Measurements from ENCODE around the gene SLC35D2. TPM values are rescaled to one million over a fixed set of nuclear protein-coding genes. Genes with fewer than 3 reads are reported as not detected.

The SLC35D2 gene
- total and polyA plus RNA-seq, 11 donors, result 8.2 to 23.1 (median 15.9) TPM

DNA sequence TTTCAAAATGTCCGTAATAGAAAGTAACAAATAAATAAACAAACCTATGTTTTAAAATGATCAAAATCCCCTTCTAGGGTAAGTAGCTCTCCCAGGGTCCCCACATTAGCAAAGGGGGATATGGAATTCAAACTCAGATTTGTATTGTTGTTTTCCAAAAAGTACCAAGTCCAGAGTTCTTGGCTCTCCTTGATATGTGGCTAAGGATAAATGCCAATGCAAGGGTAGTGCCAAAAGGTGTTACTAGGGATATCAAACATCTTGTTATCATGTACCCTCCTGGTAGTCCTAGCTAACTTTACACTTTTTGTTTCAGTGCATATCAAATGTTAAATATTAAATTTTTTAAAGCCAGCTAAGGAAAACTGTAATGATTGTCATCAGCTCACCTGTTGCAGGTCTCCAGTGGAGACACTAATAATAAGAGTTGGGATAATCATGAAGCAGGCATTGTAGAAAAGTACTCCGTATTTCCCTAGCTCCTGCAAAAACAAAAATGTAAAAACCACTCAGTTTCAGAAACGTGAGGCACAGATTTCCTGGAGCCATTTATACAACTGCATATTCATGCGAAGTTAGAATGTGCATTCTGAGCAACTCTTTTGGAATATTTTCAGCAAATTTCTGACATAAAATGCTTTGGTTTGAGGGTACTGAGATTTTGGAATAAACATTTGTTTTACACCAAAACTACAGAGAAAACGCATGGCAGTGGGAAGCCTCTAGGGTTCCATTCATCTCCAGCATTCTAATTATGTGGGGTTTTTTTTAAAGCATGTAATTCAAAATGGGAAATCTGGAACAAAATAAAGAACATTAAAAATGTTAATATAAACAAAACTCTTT, 39.8 kb downstream of the SLC35D2 start:
- H3K27ac ChIP-seq, result peak overlapping the region in 8 of 12 donors; percentile 2 to 63 (median 26)
- DNase-seq (no peak), ATAC-seq (no peak)
- TF ChIP-seq POLR2A (IDR thresholded peaks at IDR 0.05) (no peak), CTCF (IDR thresholded peaks at IDR 0.05) (no peak)
- no peaks in the 10 kb centered on the region for H3K27me3 ChIP-seq
- no peak overlapping the region for H3K4me3 ChIP-seq
- H3K9me3 ChIP-seq, result peaks cover 0 to 8% (median 0%) of the 10 kb centered on the region in 12 donors
- 67 to 75% (median 71%) methylated on average over 5 of the region's 5 CpGs for WGBS, 4 donors
- intact Hi-C loops (cut with DNase I), result loop anchor here in 3 of 10 donors (5.0 to 10.0 kb wide), 3 partner anchors 71 to 221 kb away; partner anchors contain the start of gene ZNF367 (in 2 of the 3)
- peaks cover 0 to 37% (median 10%) of the 10 kb centered on the region in 9 donors for H3K36me3 ChIP-seq
- H3K4me1 ChIP-seq, result peaks cover 4 to 29% (median 10%) of the 10 kb centered on the region in 12 donors

GRCh38 chr9:96342571-96343245, 40.8 kb downstream of the SLC35D2 start:
- WGBS, 4 donors, result 80 to 90% (median 86%) methylated on average over 20 of the region's 20 CpGs
- H3K9me3 ChIP-seq, result no peaks in the 10 kb centered on the region
- no peak overlapping the region for H3K4me3 ChIP-seq
- DNase-seq (no peak), ATAC-seq (no peak)
- H3K36me3 ChIP-seq, result peaks cover 0 to 29% (median 0%) of the 10 kb centered on the region in 9 donors
- H3K27ac ChIP-seq, result peak overlapping the region in 1 of 12 donors; percentile 63
- H3K4me1 ChIP-seq, result peaks cover 4 to 29% (median 10%) of the 10 kb centered on the region in 12 donors
- intact Hi-C loops (cut with DNase I), result loop anchor here in 3 of 10 donors (5.0 to 10.0 kb wide), 3 partner anchors 72 to 222 kb away; partner anchors contain the start of gene ZNF367 (in 2 of the 3)
- H3K27me3 ChIP-seq, result no peaks in the 10 kb centered on the region
- TF ChIP-seq POLR2A (IDR thresholded peaks at IDR 0.05) (no peak), CTCF (IDR thresholded peaks at IDR 0.05) (no peak)

DNA sequence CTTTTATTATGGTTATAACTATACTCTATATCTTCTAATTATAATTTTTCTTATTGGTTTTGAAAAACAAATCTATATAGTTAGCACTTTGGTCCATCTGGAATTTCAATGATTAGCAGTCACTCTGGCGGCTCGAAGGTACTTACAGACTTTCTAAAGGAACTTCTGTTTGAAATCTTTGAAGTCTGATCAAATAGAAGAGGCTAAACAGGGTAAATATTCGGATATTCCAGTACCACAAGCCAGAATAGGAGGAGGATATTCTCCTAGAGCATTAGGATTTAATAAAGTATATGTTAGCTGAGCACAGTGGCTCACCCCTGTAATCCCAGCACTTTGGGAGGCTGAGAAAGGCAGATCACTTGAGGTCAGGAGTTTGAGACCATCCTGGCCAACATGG, 42.8 kb downstream of the SLC35D2 start:
- no peak overlapping the region for H3K27ac ChIP-seq
- no peak for TF ChIP-seq CTCF (IDR thresholded peaks at IDR 0.05)
- no peak for TF ChIP-seq POLR2A (IDR thresholded peaks at IDR 0.05)
- H3K27me3 ChIP-seq, result no peaks in the 10 kb centered on the region
- DNase-seq, result no peak
- H3K4me1 ChIP-seq, result peaks cover 4 to 29% (median 10%) of the 10 kb centered on the region in 12 donors
- WGBS, 4 donors, result 93 to 97% (median 96%) methylated on average over 3 of the region's 3 CpGs
- H3K4me3 ChIP-seq, result no peak overlapping the region
- ATAC-seq, result no peak
- intact Hi-C loops (cut with DNase I), result loop anchor here in 3 of 10 donors (5.0 to 10.0 kb wide), 3 partner anchors 74 to 224 kb away; partner anchors contain the start of gene ZNF367 (in 2 of the 3)
- H3K9me3 ChIP-seq, result no peaks in the 10 kb centered on the region
- peaks cover 0 to 24% (median 0%) of the 10 kb centered on the region in 9 donors for H3K36me3 ChIP-seq

- no peak for TF ChIP-seq CTCF (IDR thresholded peaks at IDR 0.05)
- TF ChIP-seq POLR2A (IDR thresholded peaks at IDR 0.05), result no peak
- Histone ChIP-seq H3K4me3 (no peak overlapping the region), H3K4me1 (peaks cover 0 to 14% (median under 1%) of the 10 kb centered on the region in 12 donors), H3K36me3 (peaks cover 0 to 28% (median 3%) of the 10 kb centered on the region in 9 donors), H3K9me3 (no peaks in the 10 kb centered on the region), H3K27me3 (no peaks in the 10 kb centered on the region), H3K27ac (no peak overlapping the region)
- 94 to 98% (median 97%) methylated on average over 3 of the region's 3 CpGs for WGBS, 4 donors
- ATAC-seq (no peak), DNase-seq (no peak)
- intact Hi-C loops (cut with DNase I), result no loop called here
Measured at GRCh38 chr9:96338299-96338698, 45.2 kb downstream of the SLC35D2 start.

Data from heart left ventricle (tissue), 16 donors.